Erythroblast (primary cell): ENCODE data around the gene DNAH14.

ENCODE experiments used
- GATA1 ChIP-seq: IDR thresholded peaks from 2 replicates; pipeline ENCODE4 v1.6.1; 2011; ENCODE audit warnings: low read depth, mild to moderate bottlenecking, control low read depth, low read length, moderate library complexity
- POLR2A ChIP-seq: IDR thresholded peaks from 2 replicates; pipeline ENCODE4 v1.6.1; 2011; ENCODE audit warnings: mild to moderate bottlenecking, low read length

DNA sequence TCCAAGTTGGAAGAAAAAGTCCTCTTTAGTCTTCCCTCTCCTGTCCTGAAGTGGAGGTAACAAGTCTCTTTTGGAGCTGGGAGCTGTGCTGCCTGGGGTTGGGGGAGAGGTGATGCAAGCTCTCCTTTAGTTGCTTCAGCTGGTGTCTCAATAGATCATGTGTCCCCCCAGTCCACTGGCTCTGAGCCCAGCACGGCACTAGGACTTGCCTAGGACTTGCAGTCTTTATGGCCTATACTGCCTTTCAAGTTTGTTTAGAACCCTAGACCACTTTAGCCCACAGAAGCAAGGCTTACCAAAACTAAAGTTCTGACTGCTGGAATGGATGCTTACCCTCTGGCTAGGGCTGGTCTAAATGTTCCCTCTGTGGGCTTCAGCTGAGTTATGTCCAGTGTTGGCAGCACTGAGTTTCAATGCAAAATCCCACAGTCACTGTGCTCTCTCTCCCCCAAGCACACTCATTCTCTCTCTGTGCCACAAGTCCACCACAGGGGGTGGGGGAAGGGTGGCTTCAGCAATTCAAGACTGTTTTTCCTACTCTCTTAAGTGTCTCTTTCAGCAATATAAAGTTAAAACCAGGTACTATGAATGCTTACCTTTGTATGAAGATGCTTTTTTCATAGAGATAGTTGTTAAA lies 185.0 kb downstream of the DNAH14 start:
- TF ChIP-seq POLR2A (no peak), GATA1 (no peak)
